CD14-positive monocyte (primary cell): Measurements from ENCODE around the gene CCM2. TPM values are rescaled to one million over a fixed set of nuclear protein-coding genes. Genes with fewer than 3 reads are reported as not detected.

Source experiments
- DNase-seq, 3 donors: peaks; one replicate each; pipeline ENCODE4 v3.0.0-alpha.2; 2011 to 2022
- H2AFZ ChIP-seq: 2 replicates; pipeline ENCODE4 v1.6.0; 2012; ENCODE audit warnings: mild to moderate bottlenecking, low read depth, low read length, inconsistent platforms; ENCODE audit not compliant: insufficient read depth, poor library complexity, severe bottlenecking
- H3K27ac ChIP-seq, 2 donors: 1 replicate in 1 of 2; 2 replicates in 1 of 2; pipeline ENCODE4 v1.5.1; 2012 to 2013; ENCODE audit warnings: low read length in 2 of 2, control low read depth in 1 of 2, inconsistent platforms in 1 of 2, low read depth in 1 of 2, mild to moderate bottlenecking in 1 of 2
- H3K27me3 ChIP-seq, 2 donors: one replicate each; pipeline versions ENCODE4 v1.6.0 to v1.6.1; 2011 to 2013; ENCODE audit warnings: low read length in 2 of 2; ENCODE audit not compliant: control insufficient read depth in 2 of 2, insufficient read depth in 2 of 2
- H3K36me3 ChIP-seq, 2 donors: replicated peaks in 1 of 2; 1 replicate in 1 of 2; 2 replicates in 1 of 2; pipeline versions ENCODE4 v1.5.1 to v1.6.1; 2012 to 2013; ENCODE audit warnings: low read length in 2 of 2, control low read depth in 1 of 2, inconsistent platforms in 1 of 2, mild to moderate bottlenecking in 1 of 2; ENCODE audit not compliant: insufficient read depth in 2 of 2, control insufficient read depth in 1 of 2
- H3K4me1 ChIP-seq, 2 donors: 1 replicate in 1 of 2; 2 replicates in 1 of 2; pipeline versions ENCODE4 v1.5.1 to v1.6.1; 2012 to 2013; ENCODE audit warnings: low read length in 2 of 2, control low read depth in 1 of 2, inconsistent platforms in 1 of 2, mild to moderate bottlenecking in 1 of 2, moderate library complexity in 1 of 2; ENCODE audit not compliant: insufficient read depth in 2 of 2, control insufficient read depth in 1 of 2
- H3K4me2 ChIP-seq: replicated peaks from 2 replicates; pipeline ENCODE3; 2012; ENCODE audit warnings: low read length, moderate library complexity, mild to moderate bottlenecking; ENCODE audit not compliant: poor library complexity, severe bottlenecking; ENCODE audit errors: extremely low read depth
- H3K4me3 ChIP-seq, 3 experiments: fragments of 200-600 bp in 1 of 3; sonication (generic) in 1 of 3; replicated peaks in 1 of 3; 1 replicate in 2 of 3; 2 replicates in 1 of 3; pipeline ENCODE4 v1.5.1; 2011 to 2013; ENCODE audit warnings: low read length in 3 of 3, mild to moderate bottlenecking in 3 of 3, control low read depth in 2 of 3, low read depth in 2 of 3, inconsistent platforms in 1 of 3, moderate library complexity in 1 of 3
- H3K79me2 ChIP-seq: 2 replicates; pipeline ENCODE4 v1.6.0; 2012; ENCODE audit warnings: mild to moderate bottlenecking, control low read depth, inconsistent platforms, low read length, moderate library complexity; ENCODE audit not compliant: insufficient read depth
- H3K9ac ChIP-seq: 2 replicates; pipeline ENCODE4 v1.6.0; 2017; ENCODE audit warnings: low read length, mild to moderate bottlenecking; ENCODE audit not compliant: insufficient read depth, poor library complexity, severe bottlenecking
- H3K9me3 ChIP-seq, 2 donors: replicated peaks in 1 of 2; 1 replicate in 1 of 2; 2 replicates in 1 of 2; pipeline versions ENCODE4 v1.5.1 to v1.6.1; 2012 to 2013; ENCODE audit warnings: low read length in 2 of 2, control low read depth in 1 of 2; ENCODE audit not compliant: control insufficient read depth in 1 of 2, insufficient read depth in 1 of 2
- H4K20me1 ChIP-seq: 2 replicates; pipeline ENCODE4 v1.6.0; 2012; ENCODE audit warnings: mild to moderate bottlenecking, low read length, control low read depth, moderate library complexity; ENCODE audit not compliant: insufficient read depth
- H3K27ac Mint-ChIP-seq, 7 donors: one replicate each; pipeline ENCODE4 v1.8.0; 2020; ENCODE audit warnings: mild to moderate bottlenecking in 7 of 7, mixed read lengths in 7 of 7, moderate library complexity in 6 of 7, inconsistent platforms in 2 of 7
- H3K27me3 Mint-ChIP-seq, 3 donors: one replicate each; pipeline ENCODE4 v1.8.0; 2021 to 2022; ENCODE audit warnings: low read depth in 3 of 3, mild to moderate bottlenecking in 3 of 3, mixed read lengths in 3 of 3, moderate library complexity in 3 of 3, inconsistent platforms in 1 of 3
- H3K36me3 Mint-ChIP-seq, 2 donors: one replicate each; pipeline ENCODE4 v1.8.0; 2020; ENCODE audit warnings: mixed read lengths in 2 of 2, inconsistent platforms in 1 of 2, mild to moderate bottlenecking in 1 of 2
- H3K4me1 Mint-ChIP-seq: one replicate; pipeline ENCODE4 v1.8.0; 2020; ENCODE audit warnings: mild to moderate bottlenecking, mixed read lengths
- H3K4me3 Mint-ChIP-seq, 2 donors: one replicate each; pipeline ENCODE4 v1.8.0; 2020; ENCODE audit warnings: mild to moderate bottlenecking in 2 of 2, mixed read lengths in 2 of 2, moderate library complexity in 1 of 2
- H3K9me3 Mint-ChIP-seq, 7 donors: one replicate each; pipeline ENCODE4 v1.8.0; 2020 to 2022; ENCODE audit warnings: mixed read lengths in 7 of 7, mild to moderate bottlenecking in 6 of 7, moderate library complexity in 6 of 7, inconsistent platforms in 2 of 7
- WGBS: methylation state at CpG from one replicate; pipeline ENCODE4 v1.1.5; 2013; ENCODE audit warnings: missing lambda C conversion rate; ENCODE audit not compliant: insufficient coverage; 5-methylcytosine and 5-hydroxymethylcytosine counted together
- intact Hi-C, 2 donors: fragments of 100-400 bp; cut with micrococcal nuclease; formaldehyde crosslinking; loops; one replicate each; pipeline versions ENCODE4 v1.15.0 to v1.15.1; 2023
- polyA plus RNA-seq, 3 donors: library from polyadenylated mRNA; depleted of rRNA in 1 of 3; unstranded in 2 of 3; stranded (reverse) in 1 of 3; fragments of 300-500 nt in 2 of 3; fragments of >200 nt in 1 of 3; fragmentation: Illumina TruSeq in 2 of 3; gene quantifications; 1 replicate in 2 of 3; 2 replicates in 1 of 3; pipeline ENCODE4 v1.2.3, GENCODE V29; 2012 to 2021
- TF ChIP-seq, protein P1 (sequence below): fragments of 200-600 bp; IDR thresholded peaks from one replicate; pipeline ENCODE4 v1.8.0; 2022; ENCODE audit warnings: antibody characterized with exemption, mild to moderate bottlenecking

CCM2 gene
- polyA plus RNA-seq, 3 donors: 38.5 to 102 (median 51.4) TPM

DNA sequence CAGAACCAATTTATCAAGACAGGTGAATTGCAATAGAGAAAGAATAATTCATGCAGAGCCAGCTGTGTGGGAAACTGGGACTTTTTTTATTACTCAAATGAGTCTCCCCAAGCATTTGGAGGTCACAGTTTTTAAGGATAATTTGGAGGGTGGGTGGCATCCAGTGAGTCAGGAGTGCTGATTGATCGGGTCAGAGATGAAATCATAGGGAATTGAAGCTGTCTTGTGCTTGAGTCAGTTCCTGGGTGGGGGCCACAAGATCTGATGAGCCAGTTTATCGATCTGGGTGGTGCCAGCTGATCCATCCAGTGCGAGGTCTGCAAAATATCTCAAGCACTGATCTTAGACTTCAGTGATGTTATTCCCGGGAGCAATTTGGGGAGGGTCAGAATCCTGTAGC is 11.3 kb upstream of the CCM2 start:
- no peak overlapping the region for H3K9ac ChIP-seq
- peaks cover 10 to 18% of the 10 kb centered on the region in 2 donors for H3K36me3 ChIP-seq
- TF ChIP-seq, protein P1, sequence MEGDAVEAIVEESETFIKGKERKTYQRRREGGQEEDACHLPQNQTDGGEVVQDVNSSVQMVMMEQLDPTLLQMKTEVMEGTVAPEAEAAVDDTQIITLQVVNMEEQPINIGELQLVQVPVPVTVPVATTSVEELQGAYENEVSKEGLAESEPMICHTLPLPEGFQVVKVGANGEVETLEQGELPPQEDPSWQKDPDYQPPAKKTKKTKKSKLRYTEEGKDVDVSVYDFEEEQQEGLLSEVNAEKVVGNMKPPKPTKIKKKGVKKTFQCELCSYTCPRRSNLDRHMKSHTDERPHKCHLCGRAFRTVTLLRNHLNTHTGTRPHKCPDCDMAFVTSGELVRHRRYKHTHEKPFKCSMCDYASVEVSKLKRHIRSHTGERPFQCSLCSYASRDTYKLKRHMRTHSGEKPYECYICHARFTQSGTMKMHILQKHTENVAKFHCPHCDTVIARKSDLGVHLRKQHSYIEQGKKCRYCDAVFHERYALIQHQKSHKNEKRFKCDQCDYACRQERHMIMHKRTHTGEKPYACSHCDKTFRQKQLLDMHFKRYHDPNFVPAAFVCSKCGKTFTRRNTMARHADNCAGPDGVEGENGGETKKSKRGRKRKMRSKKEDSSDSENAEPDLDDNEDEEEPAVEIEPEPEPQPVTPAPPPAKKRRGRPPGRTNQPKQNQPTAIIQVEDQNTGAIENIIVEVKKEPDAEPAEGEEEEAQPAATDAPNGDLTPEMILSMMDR: no peak
- peaks cover 0 to 2% (median 0%) of the 10 kb centered on the region in 3 donors for H3K27me3 Mint-ChIP-seq
- H3K4me3 ChIP-seq: no peak overlapping the region
- peaks cover 38% of the 10 kb centered on the region for H3K4me1 Mint-ChIP-seq
- H2AFZ ChIP-seq: no peak overlapping the region
- no peak overlapping the region for H3K27ac ChIP-seq
- 89% methylated on average over 3 of the region's 4 CpGs for WGBS
- peaks cover 27% of the 10 kb centered on the region for H3K79me2 ChIP-seq
- H4K20me1 ChIP-seq: peaks cover 21% of the 10 kb centered on the region
- H3K27me3 ChIP-seq: no peaks in the 10 kb centered on the region
- H3K4me1 ChIP-seq: peaks cover 30 to 35% of the 10 kb centered on the region in 2 donors
- intact Hi-C loops: loop anchor here in 1 of 2 donors (10.0 kb wide), 1 partner anchor 104 kb away; the partner anchor contains the start of gene PURB
- no peak for DNase-seq
- no peak overlapping the region for H3K4me3 Mint-ChIP-seq
- no peaks in the 10 kb centered on the region for H3K9me3 Mint-ChIP-seq
- H3K9me3 ChIP-seq: no peaks in the 10 kb centered on the region
- H3K4me2 ChIP-seq: no peak overlapping the region
- peak overlapping the region in 2 of 7 donors; percentile 3 to 13 for H3K27ac Mint-ChIP-seq
- H3K36me3 Mint-ChIP-seq: peaks cover 32% of the 10 kb centered on the region in 2 donors

DNA sequence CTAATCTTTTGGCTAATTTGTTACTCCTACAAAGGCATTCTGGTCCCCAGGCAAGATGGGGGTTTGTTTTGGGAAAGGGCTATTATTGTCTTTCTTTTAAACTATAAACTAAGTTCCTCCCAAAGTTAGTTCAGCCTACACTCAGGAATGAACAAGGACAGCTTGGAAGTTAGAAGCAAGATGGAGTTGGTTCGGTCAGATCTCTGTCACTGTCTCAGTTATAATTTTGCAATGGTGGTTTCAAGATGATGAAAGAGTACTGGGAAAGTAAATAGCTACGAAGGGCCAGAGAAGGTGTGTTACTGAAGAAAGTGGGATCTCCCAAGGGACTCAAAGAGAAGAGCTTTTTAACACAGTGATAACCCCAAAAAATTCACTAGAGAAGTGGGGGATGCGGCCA is 10.9 kb upstream of the CCM2 start:
- 79% methylated on average over 2 of the region's 3 CpGs for WGBS
- Histone ChIP-seq H3K79me2 (peaks cover 23% of the 10 kb centered on the region), H3K4me1 (peaks cover 27 to 31% of the 10 kb centered on the region in 2 donors), H3K27me3 (no peaks in the 10 kb centered on the region), H3K27ac (no peak overlapping the region), H3K9me3 (no peaks in the 10 kb centered on the region), H3K9ac (no peak overlapping the region), H3K4me2 (no peak overlapping the region), H2AFZ (no peak overlapping the region), H3K36me3 (peaks cover 5 to 14% of the 10 kb centered on the region in 2 donors), H4K20me1 (peaks cover 18% of the 10 kb centered on the region), H3K4me3 (no peak overlapping the region)
- DNase-seq: no peak
- Mint-ChIP-seq H3K4me1 (peaks cover 33% of the 10 kb centered on the region), H3K27ac (no peak overlapping the region), H3K27me3 (peaks cover 0 to 2% (median 0%) of the 10 kb centered on the region in 3 donors), H3K9me3 (no peaks in the 10 kb centered on the region), H3K4me3 (no peak overlapping the region), H3K36me3 (peaks cover 27 to 30% of the 10 kb centered on the region in 2 donors)
- TF ChIP-seq, protein P1: no peak
- intact Hi-C loops: loop anchor here in 1 of 2 donors (10.0 kb wide), 1 partner anchor 104 kb away; the partner anchor contains the start of gene PURB
